ENCODE data around the gene MTIF3. TPM values are rescaled to one million over a fixed set of nuclear protein-coding genes. Genes with fewer than 3 reads are reported as not detected.
A peak's percentile ranks its signal among the peaks of the same experiment; 100 is the strongest.

The MTIF3 gene
- total RNA-seq, 1 experiment from 2014 or later = 31.6 TPM

- no peak overlapping the region for H4K91ac ChIP-seq (ENCODE audit: insufficient read length, low read depth, low read length)
- peak overlapping the region; percentile 50 for H2BK120ac ChIP-seq (ENCODE audit: low read depth, low read length, poor library complexity, severe bottlenecking)
- no peak overlapping the region for H3K18ac ChIP-seq (ENCODE audit: insufficient read length, low read depth, low read length)
- H3K23me2 ChIP-seq (ENCODE audit: insufficient read length, low read depth, low read length, poor library complexity, severe bottlenecking) = peaks cover 11% of the 10 kb centered on the region
- peak overlapping the region; percentile 9 for H3K27ac ChIP-seq (ENCODE audit: insufficient read length, low read depth, low read length)
- H3T11ph ChIP-seq (ENCODE audit: low read length) = no peak overlapping the region
- H3K23ac ChIP-seq (ENCODE audit: insufficient read length, low read depth, low read length) = no peak overlapping the region
- no peak overlapping the region for H3K56ac ChIP-seq (ENCODE audit: insufficient read length, low read depth, low read length)
- H2AFZ ChIP-seq (ENCODE audit: low read length) = no peak overlapping the region
- H2BK12ac ChIP-seq (ENCODE audit: insufficient read length, low read depth, low read length) = no peak overlapping the region
- H2BK15ac ChIP-seq (ENCODE audit: low read depth, low read length) = no peak overlapping the region
- no CpG with 5 or more reads among the region's 34 CpGs for WGBS (ENCODE audit: extremely low coverage, insufficient read length, low lambda C conversion rate)
- H3K27me3 Mint-ChIP-seq (ENCODE audit: low read depth) = peaks cover 4% of the 10 kb centered on the region
- no peak for TF ChIP-seq CTCF (conservative IDR thresholded peaks at IDR 0.05)
- peak overlapping the region; percentile 40 for H3K9ac ChIP-seq (ENCODE audit: extremely low read depth, insufficient read length, low read length)
- peak overlapping the region; percentile 91 to 95 (median 92); a peak in 5 of 7 replicates for H3K27ac Mint-ChIP-seq
- peak overlapping the region; percentile 86 for H3K4me2 ChIP-seq (ENCODE audit: insufficient read depth, insufficient read length, low read length)
- no peak overlapping the region for H2BK20ac ChIP-seq (ENCODE audit: low read depth, low read length, poor library complexity, severe bottlenecking)
- H4K20me1 ChIP-seq (ENCODE audit: control insufficient read depth, insufficient read depth, insufficient read length) = no peaks in the 10 kb centered on the region
- no peak overlapping the region for H4K5ac ChIP-seq (ENCODE audit: insufficient read length, low read depth, low read length)
- H3K4ac ChIP-seq (ENCODE audit: low read depth, low read length) = no peak overlapping the region
- peaks cover 23 to 29% of the 10 kb centered on the region in 2 experiments for H3K4me1 Mint-ChIP-seq
- H3K14ac ChIP-seq (ENCODE audit: insufficient read depth, low read length) = no peak overlapping the region; the same call in 1 of the 2 replicates
- H2BK5ac ChIP-seq (ENCODE audit: insufficient read length, low read length) = no peak overlapping the region
- H3K79me2 ChIP-seq (ENCODE audit: insufficient read depth, low read length) = no peaks in the 10 kb centered on the region; the same call in 1 of the 2 replicates
- H2AK5ac ChIP-seq (ENCODE audit: insufficient read length, low read length) = no peak overlapping the region
- no peak for DNase-seq
- no peak overlapping the region for H4K8ac ChIP-seq (replicated peaks; ENCODE audit: insufficient read length, low read depth, low read length)
- H3K4me3 Mint-ChIP-seq = peak overlapping the region; percentile 85 to 92
- no peaks in the 10 kb centered on the region for H3K9me3 ChIP-seq (ENCODE audit: control insufficient read depth, low read depth, low read length)
- H3K27me3 ChIP-seq (ENCODE audit: insufficient read depth, low read length) = no peaks in the 10 kb centered on the region
- no peaks in the 10 kb centered on the region for H3K9me3 Mint-ChIP-seq
- no peaks in the 10 kb centered on the region; the same call in none of the 2 replicates for H3K4me1 ChIP-seq (ENCODE audit: insufficient read depth, low read length)
- no peaks in the 10 kb centered on the region for H3K79me1 ChIP-seq (ENCODE audit: insufficient read depth, low read depth, low read length, poor library complexity, severe bottlenecking)
- no peaks in the 10 kb centered on the region for H3K36me3 Mint-ChIP-seq (ENCODE audit: insufficient read depth in 1 of 3, low read depth in 3 of 3)
Observed at GRCh38 chr13:27450921-27451471, 632 bp upstream of the MTIF3 start.

All from H9 (cell line).